Measurements from ENCODE around the gene FCGR3A. TPM values are rescaled to one million over a fixed set of nuclear protein-coding genes. Genes with fewer than 3 reads are reported as not detected.
"Not testable (repeated sequence)": the region's sequence is repeated elsewhere in the genome, so short reads cannot be mapped to it uniquely, and the experiment has no call there.

Gene FCGR3A
- total RNA-seq, 3 donors from 2014 or later: 0.40 to 0.87 (median 0.61) TPM

- H3K4me1 Mint-ChIP-seq (ENCODE audit: low read depth): peaks cover 22% of the 10 kb centered on the region
- not testable (repeated sequence) for H3K9me3 Mint-ChIP-seq; H3K4me3 Mint-ChIP-seq; H3K27me3 Mint-ChIP-seq (ENCODE audit: low read depth); ATAC-seq; H3K36me3 Mint-ChIP-seq (ENCODE audit: insufficient read depth); DNase-seq
These were observed 1.4 kb downstream of the FCGR3A start for GRCh38 chr1:161547995-161548741.

GRCh38 chr1:161545005-161545731 is 4.5 kb downstream of the FCGR3A start:
- H3K9me3 Mint-ChIP-seq; ATAC-seq; H3K36me3 Mint-ChIP-seq (ENCODE audit: insufficient read depth); H3K27me3 Mint-ChIP-seq (ENCODE audit: low read depth); H3K4me3 Mint-ChIP-seq; DNase-seq: not testable (repeated sequence)
- peaks cover 50% of the 10 kb centered on the region for H3K4me1 Mint-ChIP-seq (ENCODE audit: low read depth)

- H3K27me3 Mint-ChIP-seq (ENCODE audit: low read depth): not testable (repeated sequence)
- H3K4me1 Mint-ChIP-seq (ENCODE audit: low read depth): peaks cover 56% of the 10 kb centered on the region
These were observed 6.5 kb downstream of the FCGR3A start for GRCh38 chr1:161543125-161543524.

DNA sequence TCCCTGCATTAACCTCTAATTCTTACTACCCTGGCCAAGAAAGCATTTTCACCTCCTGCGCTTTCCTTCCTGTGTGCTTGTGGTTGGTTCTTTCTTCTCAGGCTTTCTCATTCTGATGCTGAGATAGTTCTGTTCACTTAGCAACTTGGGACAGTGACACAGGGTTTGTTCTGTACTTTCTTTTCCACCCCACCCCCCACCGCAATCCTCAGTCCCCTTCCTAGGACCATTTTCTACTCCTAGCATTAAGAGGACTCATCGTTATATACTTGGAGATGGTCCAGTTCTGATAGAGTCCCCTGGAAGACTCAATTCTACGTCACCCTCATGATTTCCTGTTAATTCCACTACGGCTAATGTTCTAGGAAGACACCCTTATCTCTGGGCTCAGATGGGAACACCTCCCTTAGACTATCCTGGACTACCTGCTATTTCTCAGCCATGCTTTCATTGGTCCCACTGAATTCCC is 7.5 kb downstream of the FCGR3A start:
- H3K9me3 Mint-ChIP-seq; H3K36me3 Mint-ChIP-seq (ENCODE audit: insufficient read depth); H3K27me3 Mint-ChIP-seq (ENCODE audit: low read depth): not testable (repeated sequence)
- peak; percentile 74 to 78 for ATAC-seq
- DNase-seq: peak; percentile 20
- Mint-ChIP-seq H3K4me3 (peak overlapping the region; percentile 39), H3K4me1 (ENCODE audit: low read depth) (peaks cover 56% of the 10 kb centered on the region)

More at GRCh38 chr1:161543125-161543524, 6.5 kb downstream of the FCGR3A start:
- not testable (repeated sequence) for H3K9me3 Mint-ChIP-seq; DNase-seq; H3K36me3 Mint-ChIP-seq (ENCODE audit: insufficient read depth); ATAC-seq; H3K4me3 Mint-ChIP-seq

DNA sequence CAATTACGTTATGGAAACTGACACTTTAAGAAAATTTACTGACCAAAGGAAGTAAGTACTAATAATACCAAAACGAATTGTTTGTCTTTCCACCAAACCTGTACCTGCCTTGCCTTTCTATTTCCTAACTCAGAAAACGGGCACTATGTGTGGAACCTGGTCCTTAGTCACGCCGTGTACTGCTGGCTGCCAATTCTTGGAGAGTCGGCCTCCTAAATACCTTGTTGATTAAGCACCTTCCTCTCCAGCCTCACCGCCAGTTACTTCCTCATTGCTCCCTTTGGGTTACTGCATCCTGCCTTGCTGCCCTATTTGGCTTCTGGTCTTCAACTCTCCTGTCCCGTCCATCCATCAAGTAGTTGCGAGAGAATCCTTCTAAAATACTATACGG is 9.1 kb downstream of the FCGR3A start:
- H3K4me1 Mint-ChIP-seq (ENCODE audit: low read depth): peaks cover 54% of the 10 kb centered on the region

GRCh38 chr1:161539731-161540569 is 9.7 kb downstream of the FCGR3A start:
- ATAC-seq (peak; percentile 83 to 85), DNase-seq (peak; percentile 94)
- H3K9me3 Mint-ChIP-seq; H3K27me3 Mint-ChIP-seq (ENCODE audit: low read depth); H3K36me3 Mint-ChIP-seq (ENCODE audit: insufficient read depth): not testable (repeated sequence)
- Mint-ChIP-seq H3K4me3 (peak overlapping the region; percentile 85), H3K4me1 (ENCODE audit: low read depth) (peaks cover 48% of the 10 kb centered on the region)

More for the DNA sequence above, 9.1 kb downstream of the FCGR3A start:
- H3K36me3 Mint-ChIP-seq (ENCODE audit: insufficient read depth); H3K27me3 Mint-ChIP-seq (ENCODE audit: low read depth); DNase-seq; H3K9me3 Mint-ChIP-seq: not testable (repeated sequence)
- H3K4me3 Mint-ChIP-seq: peak overlapping the region; percentile 85
- ATAC-seq: peak in 1 of 2 donors; percentile 4

DNA sequence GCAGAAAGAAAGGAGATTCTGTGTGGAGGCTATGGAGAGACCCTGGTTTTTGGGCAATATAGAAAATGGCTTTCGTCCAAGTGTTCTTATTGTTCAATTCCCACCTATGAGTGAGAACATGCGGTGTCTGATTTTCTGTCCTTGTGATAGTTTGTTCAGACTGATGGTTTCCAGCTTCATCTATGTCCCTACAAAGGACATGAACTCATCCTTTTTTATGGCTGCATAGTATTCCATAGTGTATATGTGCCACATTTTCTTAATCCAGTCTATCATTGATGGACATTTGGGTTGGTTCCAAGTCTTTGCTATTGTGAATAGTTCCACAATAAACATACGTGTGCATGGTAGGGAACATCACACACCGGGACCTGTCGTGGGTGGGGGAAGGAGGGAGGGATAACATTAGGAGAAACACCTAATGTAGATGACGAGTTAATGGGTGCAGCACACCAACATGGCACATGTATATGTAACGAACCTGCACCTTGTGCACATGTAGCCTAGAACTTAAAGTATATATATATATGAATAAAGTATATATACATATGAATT is 10.6 kb downstream of the FCGR3A start:
- not testable (repeated sequence) for H3K4me3 Mint-ChIP-seq; H3K9me3 Mint-ChIP-seq; ATAC-seq; H3K36me3 Mint-ChIP-seq (ENCODE audit: insufficient read depth); H3K27me3 Mint-ChIP-seq (ENCODE audit: low read depth); DNase-seq
- H3K4me1 Mint-ChIP-seq (ENCODE audit: low read depth): peaks cover 44% of the 10 kb centered on the region

DNA sequence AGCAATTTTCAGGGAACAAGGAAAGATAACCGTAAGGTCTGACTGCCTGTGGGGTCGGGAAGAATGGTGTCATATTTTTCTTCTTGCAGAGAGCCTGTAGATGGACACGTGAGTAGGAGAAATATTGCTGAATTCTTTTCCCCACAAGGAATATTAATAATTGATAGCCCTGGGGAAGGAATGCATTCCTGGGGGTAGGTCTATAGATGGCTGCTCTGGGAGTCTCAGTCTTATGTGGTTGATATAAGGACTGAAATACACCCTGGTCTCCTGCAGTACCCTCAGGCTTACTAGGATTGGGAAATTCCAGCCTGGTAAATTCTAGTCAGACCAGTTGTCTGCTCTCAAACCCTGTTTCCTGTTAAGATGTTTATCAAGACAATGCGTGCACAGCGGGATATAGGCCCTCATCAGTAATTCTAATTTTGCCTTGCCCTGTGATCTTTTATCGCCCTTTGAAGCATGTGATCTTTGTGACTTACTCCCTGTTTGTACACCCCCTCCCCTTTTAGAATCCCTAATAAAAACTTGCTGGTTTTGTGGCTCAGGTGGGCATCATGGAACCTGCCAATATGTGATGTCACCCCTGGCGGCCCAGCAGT is 12.4 kb downstream of the FCGR3A start:
- H3K27me3 Mint-ChIP-seq (ENCODE audit: low read depth); ATAC-seq; DNase-seq; H3K36me3 Mint-ChIP-seq (ENCODE audit: insufficient read depth); H3K4me3 Mint-ChIP-seq; H3K9me3 Mint-ChIP-seq: not testable (repeated sequence)
- peaks cover 31% of the 10 kb centered on the region for H3K4me1 Mint-ChIP-seq (ENCODE audit: low read depth)

DNA sequence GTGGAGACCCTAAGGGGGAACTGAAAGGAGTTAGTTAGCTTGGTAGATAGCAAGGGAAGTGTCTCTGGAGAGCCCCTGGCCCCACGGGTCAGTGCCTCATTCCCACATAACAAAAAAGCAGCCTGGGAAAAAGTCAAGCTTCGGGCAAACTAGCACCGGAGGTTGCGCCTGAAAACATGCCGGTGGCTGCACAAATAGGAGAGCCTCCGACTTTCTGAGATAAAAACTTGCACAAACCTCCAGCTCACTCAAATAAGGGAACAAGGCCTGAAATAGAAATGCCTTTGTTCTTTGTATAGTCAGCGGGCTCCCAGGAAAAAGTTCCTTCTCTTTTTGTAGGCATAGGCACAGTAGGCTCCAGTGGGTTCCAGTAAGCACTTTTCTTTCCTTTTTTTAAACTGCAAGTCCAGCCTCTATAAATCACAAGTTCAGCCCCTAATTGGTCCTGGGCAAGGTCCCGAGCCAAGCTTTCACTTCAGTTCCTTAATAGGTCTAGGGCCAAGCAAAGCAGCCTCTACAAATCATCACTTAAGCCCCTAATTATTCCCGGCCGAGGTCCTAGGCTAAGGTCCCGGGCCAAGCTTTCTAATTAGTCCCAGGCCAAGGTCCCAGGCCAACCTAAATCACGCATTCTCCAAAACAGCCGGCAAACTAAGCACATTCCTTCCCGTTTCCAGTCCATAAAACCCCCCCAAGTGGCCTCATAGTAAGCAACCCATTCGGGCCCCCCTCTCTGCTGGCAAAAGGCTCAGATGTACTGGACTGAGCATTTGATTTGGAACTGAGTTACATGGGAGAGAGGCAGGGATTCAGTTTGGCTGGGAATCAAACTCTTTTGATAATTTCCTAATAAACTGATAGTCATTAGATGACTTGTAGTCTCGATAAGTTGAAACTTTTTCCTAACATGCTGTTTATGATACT is 16.7 kb downstream of the FCGR3A start:
- H3K27me3 Mint-ChIP-seq (ENCODE audit: low read depth); H3K4me3 Mint-ChIP-seq; DNase-seq; ATAC-seq; H3K9me3 Mint-ChIP-seq; H3K36me3 Mint-ChIP-seq (ENCODE audit: insufficient read depth); H3K4me1 Mint-ChIP-seq (ENCODE audit: low read depth): not testable (repeated sequence)

DNA sequence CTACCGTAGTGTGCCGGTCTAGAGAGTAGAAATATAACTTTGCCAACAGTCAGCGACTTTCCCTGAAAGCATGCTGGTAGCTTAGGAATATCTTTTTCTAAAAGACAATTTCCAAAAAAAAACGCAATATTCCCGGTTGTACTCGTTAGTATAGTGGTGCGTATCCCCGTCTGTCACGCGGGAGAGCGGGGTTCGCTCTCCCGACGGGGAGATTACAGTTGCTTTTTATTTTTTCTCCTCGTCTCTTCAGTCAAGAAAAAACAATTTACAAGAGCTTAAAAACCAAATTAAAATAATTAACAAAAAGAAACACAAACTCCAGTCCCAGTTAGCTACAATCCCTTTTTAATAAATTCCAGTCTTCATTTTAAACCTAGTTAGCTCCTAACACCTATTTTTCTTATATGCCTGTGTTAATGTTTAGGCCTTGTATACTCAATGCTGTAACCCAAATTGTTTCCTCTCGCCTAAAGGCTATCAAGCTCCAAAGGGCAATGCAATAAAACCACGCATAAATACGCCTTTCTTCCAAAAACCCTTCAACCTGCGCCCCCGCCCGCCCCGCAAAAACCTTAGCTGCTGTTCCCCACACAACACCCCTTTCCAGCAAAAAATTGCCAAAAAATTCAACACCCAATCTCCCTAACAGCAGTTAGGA is 17.5 kb downstream of the FCGR3A start:
- no peak for ATAC-seq
- no peaks in the 10 kb centered on the region for H3K9me3 Mint-ChIP-seq
- H3K36me3 Mint-ChIP-seq (ENCODE audit: insufficient read depth): no peaks in the 10 kb centered on the region
- no peak for DNase-seq
- peaks cover 8% of the 10 kb centered on the region for H3K4me1 Mint-ChIP-seq (ENCODE audit: low read depth)
- no peak overlapping the region for H3K4me3 Mint-ChIP-seq
- H3K27me3 Mint-ChIP-seq (ENCODE audit: low read depth): peaks cover 2% of the 10 kb centered on the region

GRCh38 chr1:161530671-161531641 is 18.7 kb downstream of the FCGR3A start:
- H3K27me3 Mint-ChIP-seq (ENCODE audit: low read depth); H3K9me3 Mint-ChIP-seq; H3K4me1 Mint-ChIP-seq (ENCODE audit: low read depth); H3K36me3 Mint-ChIP-seq (ENCODE audit: insufficient read depth): not testable (repeated sequence)
- ATAC-seq (peak; percentile 83 to 85), DNase-seq (peak; percentile 89)
- H3K4me3 Mint-ChIP-seq: peak overlapping the region; percentile 92

GRCh38 chr1:161530158-161530557 is 19.5 kb downstream of the FCGR3A start:
- DNase-seq (peak; percentile 65), ATAC-seq (peak; percentile 49 to 52)
- not testable (repeated sequence) for H3K9me3 Mint-ChIP-seq; H3K36me3 Mint-ChIP-seq (ENCODE audit: insufficient read depth); H3K27me3 Mint-ChIP-seq (ENCODE audit: low read depth)
- Mint-ChIP-seq H3K4me3 (peak overlapping the region; percentile 92), H3K4me1 (ENCODE audit: low read depth) (peaks cover 11% of the 10 kb centered on the region)

Measured in activated T-cell treated with anti-CD3 and anti-CD28 coated beads, Interleukin-2, amount 50 U/mL, for 4 hours (primary cell).